NB4 (cell line): ENCODE measurements around the gene MORN1.

Experiments used
- CTCF ChIP-seq: IDR thresholded peaks from one replicate; pipeline ENCODE4 v1.5.1; 2012; ENCODE audit warnings: low read depth, low read length
- MYC ChIP-seq: IDR thresholded peaks from 2 replicates; pipeline ENCODE4 v1.6.1; 2011; ENCODE audit warnings: low read depth, low read length
- POLR2A ChIP-seq: IDR thresholded peaks from 2 replicates; pipeline ENCODE4 v1.6.1; 2011; ENCODE audit warnings: mild to moderate bottlenecking; ENCODE audit not compliant: insufficient read length; ENCODE audit errors: extremely low read depth

- TF ChIP-seq CTCF (no peak), POLR2A (no peak), MYC (no peak)
Measured at GRCh38 chr1:2402420-2402819, 11.1 kb upstream of the MORN1 start.
